Fibroblast of lung (primary cell): ENCODE measurements around the gene FRMD4A. TPM values are rescaled to one million over a fixed set of nuclear protein-coding genes. Genes with fewer than 3 reads are reported as not detected.

Experiments
- DNase-seq, 2 donors: peaks; one replicate each; pipeline versions ENCODE4 v3.0.0 to v3.0.0-alpha.2; 2010; ENCODE audit warnings: low read depth in 2 of 2
- H2AFZ ChIP-seq: 2 replicates; pipeline ENCODE4 v1.5.1; 2012; ENCODE audit warnings: low read length, control low read depth, inconsistent platforms
- H3K27ac ChIP-seq: 2 replicates; pipeline ENCODE4 v1.5.1; 2011; ENCODE audit warnings: low read length, control low read depth; ENCODE audit not compliant: insufficient read depth
- H3K27me3 ChIP-seq: 2 replicates; pipeline ENCODE4 v1.5.1; 2011; ENCODE audit warnings: mild to moderate bottlenecking, low read length; ENCODE audit not compliant: control insufficient read depth, insufficient read depth
- H3K36me3 ChIP-seq: 2 replicates; pipeline ENCODE4 v1.5.1; 2011; ENCODE audit warnings: low read length; ENCODE audit not compliant: control insufficient read depth, insufficient read depth
- H3K4me1 ChIP-seq: 2 replicates; pipeline ENCODE4 v1.5.1; 2011; ENCODE audit warnings: low read length; ENCODE audit not compliant: control insufficient read depth, insufficient read depth; ENCODE audit errors: extremely low read depth
- H3K4me2 ChIP-seq: 2 replicates; pipeline ENCODE4 v1.5.1; 2011; ENCODE audit warnings: low read length, control low read depth; ENCODE audit not compliant: insufficient read depth; ENCODE audit errors: extremely low read depth
- H3K4me3 ChIP-seq, 4 experiments: fragments of 200-600 bp in 1 of 4; sonication (generic) in 1 of 4; replicated peaks in 1 of 4; 2 replicates each; pipeline ENCODE4 v1.5.1; 2011 to 2016; ENCODE audit warnings: low read length in 4 of 4, low read depth in 3 of 4, mild to moderate bottlenecking in 3 of 4, control low read depth in 2 of 4, inconsistent platforms in 1 of 4, mixed read lengths in 1 of 4; ENCODE audit not compliant: insufficient read depth in 1 of 4; ENCODE audit errors: control extremely low read depth in 1 of 4
- H3K79me2 ChIP-seq: 2 replicates; pipeline ENCODE4 v1.5.1; 2012; ENCODE audit warnings: mild to moderate bottlenecking, low read length, inconsistent platforms; ENCODE audit not compliant: control insufficient read depth, insufficient read depth
- H3K9ac ChIP-seq: 2 replicates; pipeline ENCODE4 v1.5.1; 2011; ENCODE audit warnings: mild to moderate bottlenecking, low read length, control low read depth; ENCODE audit not compliant: insufficient read depth
- H3K9me3 ChIP-seq: 2 replicates; pipeline ENCODE4 v1.5.1; 2012; ENCODE audit warnings: low read depth, low read length; ENCODE audit not compliant: control insufficient read depth, insufficient read depth
- H4K20me1 ChIP-seq: 2 replicates; pipeline ENCODE4 v1.5.1; 2011; ENCODE audit warnings: low read length; ENCODE audit not compliant: control insufficient read depth, insufficient read depth; ENCODE audit errors: extremely low read depth
- CTCF ChIP-seq, 2 donors: IDR thresholded peaks in 1 of 2; conservative IDR thresholded peaks in 1 of 2; 1 replicate in 1 of 2; 2 replicates in 1 of 2; pipeline ENCODE4 v1.5.1; 2011 to 2012; ENCODE audit warnings: low read length in 2 of 2, control low read depth in 1 of 2, inconsistent platforms in 1 of 2, low read depth in 1 of 2, mild to moderate bottlenecking in 1 of 2
- EZH2 ChIP-seq: IDR thresholded peaks from 2 replicates; pipeline ENCODE4 v1.5.1; 2012; ENCODE audit warnings: low read length, control low read depth, mild to moderate bottlenecking; ENCODE audit errors: missing control alignments
- polyA plus RNA-seq, 2 donors: library from polyadenylated mRNA; depleted of rRNA in 1 of 2; stranded (reverse) in 1 of 2; unstranded in 1 of 2; fragments of >200 nt; gene quantifications; 2 replicates each; pipeline ENCODE4 v1.2.1, GENCODE V29; 2011 to 2012; ENCODE audit warnings: missing spikeins in 1 of 2
- total RNA-seq: library from RNA; depleted of rRNA; stranded (reverse); fragments of >200 nt; gene quantifications from 2 replicates; pipeline ENCODE4 v1.2.1, GENCODE V29; 2014

Gene FRMD4A
- total and polyA plus RNA-seq, 2 donors (not counting 1 experiment from before 2014, with no cell fraction given): 26.9 to 63.6 TPM

GRCh38 chr10:13703101-13703818 is 627.5 kb downstream of the FRMD4A start:
- Histone ChIP-seq H3K9ac (no peak overlapping the region), H2AFZ (no peak overlapping the region), H3K36me3 (peaks cover 24% of the 10 kb centered on the region), H3K4me2 (peak overlapping the region; percentile 61), H3K27me3 (no peaks in the 10 kb centered on the region), H3K4me1 (peaks cover 6% of the 10 kb centered on the region), H3K4me3 (peak overlapping the region in 1 of 4 experiments; percentile 6), H3K9me3 (no peaks in the 10 kb centered on the region), H4K20me1 (no peaks in the 10 kb centered on the region), H3K79me2 (peaks cover 69% of the 10 kb centered on the region), H3K27ac (no peak overlapping the region)
- TF ChIP-seq CTCF (conservative IDR thresholded peaks at IDR 0.05 in 1 of 2, IDR thresholded peaks at IDR 0.05 in 1 of 2; ENCODE audit: low read depth in 1 of 2, low read length in 2 of 2): no peak
- TF ChIP-seq EZH2: no peak
- DNase-seq: peak in 1 of 2 donors; percentile 25

DNA sequence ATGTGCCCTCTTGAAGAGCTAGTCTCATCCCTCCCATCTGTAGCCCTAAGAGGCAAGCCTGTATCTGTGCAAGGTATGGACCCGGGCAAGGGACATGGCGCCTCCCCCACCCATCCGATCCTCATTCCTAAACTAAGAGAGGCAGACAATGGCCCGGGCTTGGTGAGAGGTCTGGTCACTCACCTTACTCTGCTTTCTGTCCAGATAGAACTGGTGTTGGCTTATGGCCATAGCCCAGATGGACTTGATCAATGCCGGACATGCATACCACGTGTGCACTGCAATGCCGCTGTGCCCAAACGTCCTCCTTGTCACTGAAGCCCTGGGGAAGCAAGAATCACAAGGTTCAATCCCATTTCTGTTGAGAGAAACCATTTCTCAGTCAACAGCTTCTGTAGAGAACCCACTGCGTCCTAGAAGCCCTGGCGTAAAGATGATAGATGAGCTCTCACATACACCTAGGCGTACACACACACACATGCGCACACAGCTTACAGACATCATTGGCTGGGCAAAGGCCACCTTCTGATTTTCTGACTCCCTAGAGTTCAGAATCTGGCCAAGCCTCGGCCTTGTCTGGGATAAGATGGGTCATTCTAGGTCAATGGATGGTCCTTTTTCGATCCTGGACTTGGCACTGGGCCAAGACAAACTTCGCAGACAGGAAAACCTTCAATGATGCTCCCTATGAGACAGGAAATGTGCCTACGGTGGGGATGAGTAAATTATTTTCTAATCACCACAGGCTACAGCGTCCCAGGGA is 629.4 kb downstream of the FRMD4A start:
- no peak overlapping the region for H3K4me3 ChIP-seq
- H3K4me1 ChIP-seq: peaks cover 10% of the 10 kb centered on the region
- no peaks in the 10 kb centered on the region for H4K20me1 ChIP-seq
- H3K27ac ChIP-seq: no peak overlapping the region
- H3K27me3 ChIP-seq: no peaks in the 10 kb centered on the region
- H3K36me3 ChIP-seq: peaks cover 34% of the 10 kb centered on the region
- no peak overlapping the region for H3K4me2 ChIP-seq
- H3K9me3 ChIP-seq: no peaks in the 10 kb centered on the region
- no peak overlapping the region for H2AFZ ChIP-seq
- H3K9ac ChIP-seq: no peak overlapping the region
- H3K79me2 ChIP-seq: peaks cover 57% of the 10 kb centered on the region
- TF ChIP-seq EZH2: no peak
- TF ChIP-seq CTCF (conservative IDR thresholded peaks at IDR 0.05 in 1 of 2, IDR thresholded peaks at IDR 0.05 in 1 of 2; ENCODE audit: low read depth in 1 of 2, low read length in 2 of 2): no peak
- DNase-seq: no peak

GRCh38 chr10:13700473-13701144 is 630.1 kb downstream of the FRMD4A start:
- Histone ChIP-seq H3K4me1 (peaks cover 10% of the 10 kb centered on the region), H4K20me1 (no peaks in the 10 kb centered on the region), H3K4me2 (no peak overlapping the region), H3K36me3 (peaks cover 40% of the 10 kb centered on the region), H3K9me3 (no peaks in the 10 kb centered on the region), H3K79me2 (peaks cover 55% of the 10 kb centered on the region), H3K4me3 (no peak overlapping the region), H3K27me3 (no peaks in the 10 kb centered on the region), H3K9ac (no peak overlapping the region), H3K27ac (no peak overlapping the region), H2AFZ (no peak overlapping the region)
- no peak for TF ChIP-seq CTCF (conservative IDR thresholded peaks at IDR 0.05 in 1 of 2, IDR thresholded peaks at IDR 0.05 in 1 of 2; ENCODE audit: low read depth in 1 of 2, low read length in 2 of 2)
- TF ChIP-seq EZH2: no peak
- no peak for DNase-seq
